Muscle of leg (tissue), 9 donors: ENCODE measurements around the gene ATP2A3. TPM values are rescaled to one million over a fixed set of nuclear protein-coding genes. Genes with fewer than 3 reads are reported as not detected.

ENCODE experiments used
- polyA plus RNA-seq, 8 donors: library from polyadenylated mRNA; unstranded; fragments of 120-200 nt; gene quantifications; one replicate each; pipeline versions ENCODE4 v1.2.1 to v1.2.3, GENCODE V29; 2013; ENCODE audit warnings: inconsistent platforms in 1 of 8, low replicate concordance in 1 of 8; ENCODE audit not compliant: insufficient read length in 8 of 8, insufficient read depth in 1 of 8
- total RNA-seq: library from RNA; stranded (reverse); fragments of 120-200 nt; gene quantifications from one replicate; pipeline ENCODE4 v1.2.4, GENCODE V29; 2013

The ATP2A3 gene
- total and polyA plus RNA-seq, 9 donors, result 2.5 to 6.8 (median 4.5) TPM

Other genes starting within 250 kb of the ATP2A3 start
- 4.3 TPM for gene HASPIN, start 240.5 kb downstream of the ATP2A3 start, total RNA-seq
- 1 to 10 TPM; 4.1 to 7.4 (median 5.6) TPM for gene HASPIN, start 240.5 kb downstream of the ATP2A3 start, polyA plus RNA-seq
- gene ITGAE, start 163.2 kb downstream of the ATP2A3 start, total RNA-seq, result 28.8 TPM
- 10 to 100 TPM; 29.2 to 34.4 (median 32.3) TPM for gene ITGAE, start 163.2 kb downstream of the ATP2A3 start, polyA plus RNA-seq
- 33.4 TPM for gene NCBP3, start 118.2 kb downstream of the ATP2A3 start, total RNA-seq
- gene NCBP3, start 118.2 kb downstream of the ATP2A3 start, polyA plus RNA-seq, result 10 to 100 TPM; 48.0 to 68.9 (median 58.2) TPM
- gene CAMKK1, start 71.4 kb downstream of the ATP2A3 start, total RNA-seq, result 6.3 TPM
- gene CAMKK1, start 71.4 kb downstream of the ATP2A3 start, polyA plus RNA-seq, result 1 to 10 TPM; 5.9 to 9.5 (median 7.7) TPM
- gene P2RX1, start 48.0 kb downstream of the ATP2A3 start, total RNA-seq, result 2.1 TPM
- gene P2RX1, start 48.0 kb downstream of the ATP2A3 start, polyA plus RNA-seq, result 1 to 10 TPM; 2.4 to 8.6 (median 3.0) TPM
- 23.9 TPM for gene ZZEF1, start 178.6 kb upstream of the ATP2A3 start, total RNA-seq
- gene ZZEF1, start 178.6 kb upstream of the ATP2A3 start, polyA plus RNA-seq, result 10 to 100 TPM; 14.4 to 23.4 (median 17.2) TPM
- gene CYB5D2, start 178.8 kb upstream of the ATP2A3 start, total RNA-seq, result 10.2 TPM
- gene CYB5D2, start 178.8 kb upstream of the ATP2A3 start, polyA plus RNA-seq, result 10 to 100 TPM; 10.1 to 13.3 (median 11.1) TPM